Measurements from ENCODE around the gene STK32C. TPM values are rescaled to one million over a fixed set of nuclear protein-coding genes. Genes with fewer than 3 reads are reported as not detected.

STK32C gene
- total and polyA plus RNA-seq, 2 experiments from 2014 or later: 8.8 to 9.8 TPM

GRCh38 chr10:132335189-132336063, 27.7 kb upstream of the STK32C start:
- 0 out of 2 replicates have a peak, but pooled peaks cover 9% of the 10 kb centered on the region for H3K4me1 ChIP-seq (ENCODE audit: insufficient read depth)
- 90 to 93% methylated on average over 13 to 14 of the region's 14 CpGs for WGBS, 2 experiments (ENCODE audit: low coverage in 1 of 2, low lambda C conversion rate in 2 of 2, missing lambda C conversion rate in 2 of 2)
- H3K27me3 ChIP-seq (replicated peaks; ENCODE audit: insufficient read depth): no peaks in the 10 kb centered on the region
- H2AFZ ChIP-seq: no peak overlapping the region
- no peak overlapping the region for H3K9ac ChIP-seq
- no peak for TF ChIP-seq EZH2 (IDR thresholded peaks at IDR 0.05; ENCODE audit: insufficient read depth, poor library complexity, severe bottlenecking)
- no peak for TF ChIP-seq EZH2phosphoT487 (IDR thresholded peaks at IDR 0.05; ENCODE audit: insufficient read depth, low read depth)
- no peak for DNase-seq
- no peak overlapping the region for H3K4me2 ChIP-seq (ENCODE audit: unreplicated experiment)
- H3F3A ChIP-seq (ENCODE audit: insufficient read depth): peaks cover 1% of the 10 kb centered on the region; the same call in 1 of the 2 replicates
- H3K27ac ChIP-seq: no peak overlapping the region
- H3K9me2 ChIP-seq (ENCODE audit: insufficient read depth): no peaks in the 10 kb centered on the region
- no peak overlapping the region for H3K4me3 ChIP-seq
- H3K36me3 ChIP-seq (ENCODE audit: low read depth): no peaks in the 10 kb centered on the region; the same call in 1 of the 2 replicates
- no peaks in the 10 kb centered on the region for H3K9me3 ChIP-seq (ENCODE audit: low read depth)
- no peaks in the 10 kb centered on the region for H4K20me1 ChIP-seq (ENCODE audit: insufficient read depth)
- H3K79me2 ChIP-seq (ENCODE audit: insufficient read depth): peaks cover 12% of the 10 kb centered on the region
- in situ Hi-C loops (cut with MboI): loop anchor here (10.0 kb wide), 1 partner anchor 111 kb away; no protein-coding TSS in a partner anchor

GRCh38 chr10:132334631-132335188, 27.0 kb upstream of the STK32C start:
- DNase-seq: no peak
- Histone ChIP-seq H3F3A (ENCODE audit: insufficient read depth) (peaks cover 8% of the 10 kb centered on the region), H3K4me3 (no peak overlapping the region), H4K20me1 (ENCODE audit: insufficient read depth) (no peaks in the 10 kb centered on the region), H3K9me3 (ENCODE audit: low read depth) (no peaks in the 10 kb centered on the region), H3K27me3 (replicated peaks; ENCODE audit: insufficient read depth) (no peaks in the 10 kb centered on the region), H3K9ac (no peak overlapping the region), H3K4me2 (ENCODE audit: unreplicated experiment) (no peak overlapping the region), H3K36me3 (ENCODE audit: low read depth) (no peaks in the 10 kb centered on the region; the same call in 1 of the 2 replicates), H3K9me2 (ENCODE audit: insufficient read depth) (no peaks in the 10 kb centered on the region), H3K4me1 (ENCODE audit: insufficient read depth) (0 out of 2 replicates have a peak, but pooled peaks cover 9% of the 10 kb centered on the region), H3K79me2 (ENCODE audit: insufficient read depth) (peaks cover 19% of the 10 kb centered on the region), H3K27ac (no peak overlapping the region), H2AFZ (no peak overlapping the region)
- in situ Hi-C loops (cut with MboI): loop anchor here (10.0 kb wide), 1 partner anchor 110 kb away; no protein-coding TSS in a partner anchor
- WGBS, 2 experiments (ENCODE audit: low coverage in 1 of 2, low lambda C conversion rate in 2 of 2, missing lambda C conversion rate in 2 of 2): 88 to 89% methylated on average over 4 of the region's 4 CpGs
- TF ChIP-seq EZH2phosphoT487 (IDR thresholded peaks at IDR 0.05; ENCODE audit: insufficient read depth, low read depth): no peak
- no peak for TF ChIP-seq EZH2 (IDR thresholded peaks at IDR 0.05; ENCODE audit: insufficient read depth, poor library complexity, severe bottlenecking)

- Histone ChIP-seq H3K27ac (no peak overlapping the region), H3F3A (ENCODE audit: insufficient read depth) (peaks cover 13% of the 10 kb centered on the region), H4K20me1 (ENCODE audit: insufficient read depth) (no peaks in the 10 kb centered on the region), H2AFZ (no peak overlapping the region), H3K4me1 (ENCODE audit: insufficient read depth) (peaks cover 22% of the 10 kb centered on the region), H3K36me3 (ENCODE audit: low read depth) (no peaks in the 10 kb centered on the region; the same call in 1 of the 2 replicates), H3K4me2 (ENCODE audit: unreplicated experiment) (no peak overlapping the region), H3K79me2 (ENCODE audit: insufficient read depth) (peaks cover 32% of the 10 kb centered on the region), H3K9me2 (ENCODE audit: insufficient read depth) (no peaks in the 10 kb centered on the region), H3K9me3 (ENCODE audit: low read depth) (no peaks in the 10 kb centered on the region), H3K4me3 (0 out of 2 replicates have a peak overlapping the region, but pooled peaks have one; percentile 99), H3K9ac (no peak overlapping the region), H3K27me3 (replicated peaks; ENCODE audit: insufficient read depth) (no peaks in the 10 kb centered on the region)
- 88 to 93% methylated on average over 7 of the region's 7 CpGs for WGBS, 2 experiments (ENCODE audit: low coverage in 1 of 2, low lambda C conversion rate in 2 of 2, missing lambda C conversion rate in 2 of 2)
- DNase-seq: no peak
- no peak for TF ChIP-seq EZH2phosphoT487 (IDR thresholded peaks at IDR 0.05; ENCODE audit: insufficient read depth, low read depth)
- no peak for TF ChIP-seq EZH2 (IDR thresholded peaks at IDR 0.05; ENCODE audit: insufficient read depth, poor library complexity, severe bottlenecking)
- in situ Hi-C loops (cut with MboI): loop anchor here (10.0 kb wide), 1 partner anchor 109 kb away; no protein-coding TSS in a partner anchor
Observed at GRCh38 chr10:132333386-132333785, 25.6 kb upstream of the STK32C start.

GRCh38 chr10:132332433-132332754, 24.6 kb upstream of the STK32C start:
- 7 to 9% methylated on average over 16 of the region's 16 CpGs for WGBS, 2 experiments (ENCODE audit: low coverage in 1 of 2, low lambda C conversion rate in 2 of 2, missing lambda C conversion rate in 2 of 2)
- TF ChIP-seq EZH2phosphoT487 (IDR thresholded peaks at IDR 0.05; ENCODE audit: insufficient read depth, low read depth) (no peak), EZH2 (IDR thresholded peaks at IDR 0.05; ENCODE audit: insufficient read depth, poor library complexity, severe bottlenecking) (no peak)
- in situ Hi-C loops (cut with MboI): loop anchor here (10.0 kb wide), 1 partner anchor 108 kb away; no protein-coding TSS in a partner anchor

More at GRCh38 chr10:132332433-132332754, 24.6 kb upstream of the STK32C start:
- Histone ChIP-seq H3K4me2 (ENCODE audit: unreplicated experiment) (peak overlapping the region; percentile 86), H3K79me2 (ENCODE audit: insufficient read depth) (peaks cover 42% of the 10 kb centered on the region), H3K4me3 (peak overlapping the region; percentile 99), H3F3A (ENCODE audit: insufficient read depth) (peaks cover 13% of the 10 kb centered on the region), H3K9ac (peak overlapping the region; percentile 85), H2AFZ (peak overlapping the region; percentile 62), H4K20me1 (ENCODE audit: insufficient read depth) (no peaks in the 10 kb centered on the region), H3K36me3 (ENCODE audit: low read depth) (no peaks in the 10 kb centered on the region; the same call in 1 of the 2 replicates), H3K27me3 (replicated peaks; ENCODE audit: insufficient read depth) (no peaks in the 10 kb centered on the region), H3K9me3 (ENCODE audit: low read depth) (no peaks in the 10 kb centered on the region), H3K9me2 (ENCODE audit: insufficient read depth) (no peaks in the 10 kb centered on the region), H3K4me1 (ENCODE audit: insufficient read depth) (peaks cover 24% of the 10 kb centered on the region), H3K27ac (peak overlapping the region; percentile 66)
- peak; percentile 51 for DNase-seq

Measured in GM23248 (cell line).